GM23338 (cell line): ENCODE data around the gene EGFR. TPM values are rescaled to one million over a fixed set of nuclear protein-coding genes. Genes with fewer than 3 reads are reported as not detected.

Source experiments
- ATAC-seq: fragments of 200-7000 bp; cut with Tn5 transposase; 3 replicates; pipeline ENCODE4 v1.9.1; 2020
- DNase-seq: peaks from one replicate; pipeline ENCODE4 v3.0.0-alpha.2; 2015; ENCODE audit warnings: low spot score
- H2AFZ ChIP-seq: fragments of 200-600 bp; sonication (generic); 2 replicates; pipeline ENCODE4 v1.8.0; 2016; ENCODE audit warnings: antibody characterized with exemption, mild to moderate bottlenecking, moderate library complexity
- H3F3A ChIP-seq: fragments of 200-600 bp; sonication (generic); replicated peaks from 2 replicates; pipeline ENCODE4 v1.8.0; 2017; ENCODE audit warnings: antibody characterized with exemption, mixed run types, low read depth
- H3K27ac ChIP-seq: fragments of 200-600 bp; sonication (generic); 2 replicates; pipeline ENCODE4 v1.6.1; 2016; ENCODE audit warnings: low read depth
- H3K27me3 ChIP-seq: fragments of 200-600 bp; sonication (generic); 2 replicates; pipeline ENCODE4 v1.8.0; 2016; ENCODE audit warnings: mild to moderate bottlenecking, mixed run types, moderate library complexity; ENCODE audit not compliant: insufficient read depth
- H3K36me3 ChIP-seq: fragments of 200-600 bp; sonication (generic); 2 replicates; pipeline ENCODE4 v1.8.0; 2016; ENCODE audit warnings: mild to moderate bottlenecking; ENCODE audit not compliant: insufficient read depth
- H3K4me1 ChIP-seq: fragments of 200-600 bp; sonication (generic); 2 replicates; pipeline ENCODE4 v1.8.0; 2016; ENCODE audit warnings: mild to moderate bottlenecking, moderate library complexity; ENCODE audit not compliant: insufficient read depth
- H3K4me2 ChIP-seq: fragments of 200-600 bp; sonication (generic); 2 replicates; pipeline ENCODE4 v1.7.1; 2017; ENCODE audit warnings: mixed run types
- H3K4me3 ChIP-seq: fragments of 200-600 bp; sonication (generic); 2 replicates; pipeline ENCODE4 v1.6.1; 2016; ENCODE audit warnings: mixed run types
- H3K79me2 ChIP-seq: fragments of 200-600 bp; sonication (generic); replicated peaks from 2 replicates; pipeline ENCODE4 v1.8.0; 2017; ENCODE audit warnings: mild to moderate bottlenecking; ENCODE audit not compliant: insufficient read depth
- H3K9me2 ChIP-seq: fragments of 200-600 bp; sonication (generic); 2 replicates; pipeline ENCODE4 v1.8.0; 2017; ENCODE audit not compliant: insufficient read depth
- H4K20me1 ChIP-seq: fragments of 200-600 bp; sonication (generic); replicated peaks from 2 replicates; pipeline ENCODE4 v1.8.0; 2017; ENCODE audit warnings: mild to moderate bottlenecking; ENCODE audit not compliant: insufficient read depth
- H3K27ac Mint-ChIP-seq: 2 replicates; pipeline ENCODE4 v1.8.0; 2020; ENCODE audit warnings: inconsistent platforms, mild to moderate bottlenecking, moderate library complexity, mixed read lengths
- H3K27me3 Mint-ChIP-seq: 3 replicates; pipeline ENCODE4 v1.8.0; 2022; ENCODE audit warnings: low read depth, mild to moderate bottlenecking, moderate library complexity, mixed read lengths, inconsistent platforms; ENCODE audit not compliant: insufficient read depth, poor library complexity
- H3K36me3 Mint-ChIP-seq: 3 replicates; pipeline ENCODE4 v1.8.0; 2021; ENCODE audit warnings: low read depth, mild to moderate bottlenecking, inconsistent platforms, moderate library complexity, mixed read lengths
- H3K4me1 Mint-ChIP-seq: 3 replicates; pipeline ENCODE4 v1.8.0; 2020; ENCODE audit warnings: mild to moderate bottlenecking, inconsistent platforms, mixed read lengths
- H3K4me3 Mint-ChIP-seq: 3 replicates; pipeline ENCODE4 v1.8.0; 2021; ENCODE audit warnings: moderate library complexity, mild to moderate bottlenecking, inconsistent platforms, mixed read lengths
- H3K9me3 Mint-ChIP-seq: 3 replicates; pipeline ENCODE4 v1.8.0; 2020; ENCODE audit warnings: moderate library complexity, mild to moderate bottlenecking, inconsistent platforms, mixed read lengths
- CREB1 ChIP-seq: fragments of 250-450 bp; sonication (Bioruptor Pico); IDR thresholded peaks from 2 replicates; pipeline ENCODE4 v1.5.0; 2020; ENCODE audit warnings: low read depth, mild to moderate bottlenecking, moderate library complexity
- EZH2 ChIP-seq: fragments of 200-600 bp; sonication (generic); IDR thresholded peaks from one replicate; pipeline ENCODE4 v1.8.0; 2017; ENCODE audit warnings: antibody characterized with exemption, mild to moderate bottlenecking, low read depth; ENCODE audit not compliant: unreplicated experiment
- EZH2phosphoT487 ChIP-seq: fragments of 200-600 bp; sonication (generic); IDR thresholded peaks from one replicate; pipeline ENCODE4 v1.8.1; 2018; ENCODE audit warnings: antibody characterized with exemption; ENCODE audit not compliant: unreplicated experiment
- JUNB ChIP-seq: IDR thresholded peaks from one replicate; pipeline ENCODE4 v1.6.1; 2016; ENCODE audit warnings: antibody characterized with exemption; ENCODE audit not compliant: unreplicated experiment
- POLR2AphosphoS5 ChIP-seq: IDR thresholded peaks from 2 replicates; pipeline ENCODE4 v1.6.1; 2016; ENCODE audit warnings: antibody characterized with exemption, low read depth
- STAT1 ChIP-seq: IDR thresholded peaks from one replicate; pipeline ENCODE4 v1.6.1; 2016; ENCODE audit warnings: antibody characterized with exemption; ENCODE audit not compliant: unreplicated experiment
- ZNF114 ChIP-seq: fragments of 250-450 bp; sonication (Bioruptor Pico); IDR thresholded peaks from 2 replicates; pipeline ENCODE4 v1.5.0; 2020; ENCODE audit warnings: mild to moderate bottlenecking, moderate library complexity
- ZNF331 ChIP-seq: fragments of 250-450 bp; sonication (Bioruptor Pico); IDR thresholded peaks from 2 replicates; pipeline ENCODE4 v1.5.0; 2020; ENCODE audit warnings: low read depth, mild to moderate bottlenecking, moderate library complexity
- polyA plus RNA-seq: library from polyadenylated mRNA; unstranded; fragments of >200 nt; fragmentation: Nextera tagmentation; extraction: Ambion mirVana; gene quantifications from 2 replicates; pipeline ENCODE4 v1.2.1, GENCODE V29; 2016
- total RNA-seq: library from RNA; depleted of rRNA; stranded (reverse); fragments of >200 nt; shearing (Covaris generic); gene quantifications from 2 replicates; pipeline ENCODE4 v1.2.3, GENCODE V29; 2014
- TF ChIP-seq, protein P1 (sequence below): fragments of 250-450 bp; sonication (Bioruptor Pico); IDR thresholded peaks from 2 replicates; pipeline ENCODE4 v1.5.0; 2020; ENCODE audit warnings: mild to moderate bottlenecking, moderate library complexity
- TF ChIP-seq, protein P2 (sequence below): IDR thresholded peaks from one replicate; pipeline ENCODE4 v1.6.1; 2018; ENCODE audit warnings: antibody characterized with exemption; ENCODE audit not compliant: unreplicated experiment
- TF ChIP-seq, protein P3 (sequence below): IDR thresholded peaks from 2 replicates; pipeline ENCODE4 v1.6.1; 2016; ENCODE audit warnings: antibody characterized with exemption
- TF ChIP-seq, protein P4 (sequence below), 2 experiments: fragments of 200-600 bp in 1 of 2; sonication (generic) in 1 of 2; conservative IDR thresholded peaks; 2 replicates each; pipeline versions ENCODE4 v1.5.1 to v1.6.1; 2016 to 2017; ENCODE audit warnings: antibody characterized with exemption in 2 of 2, low read depth in 2 of 2, mild to moderate bottlenecking in 2 of 2, moderate library complexity in 1 of 2

The EGFR gene
- total and polyA plus RNA-seq, 2 experiments from 2014 or later, result 1.5 to 4.5 TPM

DNA sequence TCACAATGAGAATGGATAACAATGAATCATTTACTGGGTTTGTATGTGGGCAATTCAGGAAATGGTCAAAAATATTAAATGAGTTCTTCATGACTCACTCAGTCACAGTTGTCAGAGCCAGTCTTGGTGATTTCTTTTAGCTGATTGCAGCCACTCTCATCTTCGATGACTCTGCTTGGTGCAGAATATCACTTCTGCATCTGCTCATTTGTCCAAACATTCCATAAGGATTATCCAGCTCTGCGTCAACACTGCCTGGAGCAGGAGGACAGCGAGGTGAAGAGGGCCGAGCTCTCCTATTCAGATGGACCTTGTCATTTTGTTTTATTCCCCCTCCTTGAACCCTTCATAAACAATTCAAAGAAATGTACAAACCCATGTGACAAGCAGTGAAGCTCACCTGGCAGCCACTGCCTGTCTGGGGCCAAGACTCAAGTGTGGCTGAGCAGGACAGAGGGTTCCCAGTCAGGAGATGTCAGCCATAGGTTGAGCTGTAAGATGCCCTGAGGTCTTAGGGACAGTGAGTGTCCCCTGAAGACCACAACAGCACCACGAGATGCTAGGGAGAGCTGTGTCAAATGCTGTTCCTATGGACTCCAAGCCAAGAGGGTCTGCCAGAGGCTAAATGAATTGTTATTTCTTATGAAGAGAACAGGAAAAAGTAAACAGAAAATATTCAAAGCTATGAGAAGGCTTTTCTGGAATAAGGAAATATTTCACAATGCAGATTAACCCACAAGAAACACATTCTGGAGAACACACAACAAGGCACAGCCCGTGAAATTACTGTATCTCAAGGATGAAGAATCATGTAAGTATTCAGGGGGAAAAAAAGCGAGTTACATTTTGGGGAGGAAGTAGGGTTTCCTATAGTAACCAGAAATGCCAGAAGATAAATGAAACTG, 33.1 kb upstream of the EGFR start:
- no peak overlapping the region for H3K4me3 ChIP-seq
- H3K36me3 ChIP-seq, result no peaks in the 10 kb centered on the region
- H3K4me2 ChIP-seq, result no peak overlapping the region
- no peaks in the 10 kb centered on the region for H3K4me1 Mint-ChIP-seq
- H3K27ac ChIP-seq, result no peak overlapping the region
- ATAC-seq (no peak), DNase-seq (no peak)
- TF ChIP-seq ZNF331 (CRISPR knock-in tag) (no peak), JUNB (no peak), EZH2 (no peak), POLR2AphosphoS5 (no peak), EZH2phosphoT487 (no peak), STAT1 (no peak), CREB1 (CRISPR knock-in tag) (no peak), ZNF114 (CRISPR knock-in tag) (no peak)
- TF ChIP-seq, protein P1, sequence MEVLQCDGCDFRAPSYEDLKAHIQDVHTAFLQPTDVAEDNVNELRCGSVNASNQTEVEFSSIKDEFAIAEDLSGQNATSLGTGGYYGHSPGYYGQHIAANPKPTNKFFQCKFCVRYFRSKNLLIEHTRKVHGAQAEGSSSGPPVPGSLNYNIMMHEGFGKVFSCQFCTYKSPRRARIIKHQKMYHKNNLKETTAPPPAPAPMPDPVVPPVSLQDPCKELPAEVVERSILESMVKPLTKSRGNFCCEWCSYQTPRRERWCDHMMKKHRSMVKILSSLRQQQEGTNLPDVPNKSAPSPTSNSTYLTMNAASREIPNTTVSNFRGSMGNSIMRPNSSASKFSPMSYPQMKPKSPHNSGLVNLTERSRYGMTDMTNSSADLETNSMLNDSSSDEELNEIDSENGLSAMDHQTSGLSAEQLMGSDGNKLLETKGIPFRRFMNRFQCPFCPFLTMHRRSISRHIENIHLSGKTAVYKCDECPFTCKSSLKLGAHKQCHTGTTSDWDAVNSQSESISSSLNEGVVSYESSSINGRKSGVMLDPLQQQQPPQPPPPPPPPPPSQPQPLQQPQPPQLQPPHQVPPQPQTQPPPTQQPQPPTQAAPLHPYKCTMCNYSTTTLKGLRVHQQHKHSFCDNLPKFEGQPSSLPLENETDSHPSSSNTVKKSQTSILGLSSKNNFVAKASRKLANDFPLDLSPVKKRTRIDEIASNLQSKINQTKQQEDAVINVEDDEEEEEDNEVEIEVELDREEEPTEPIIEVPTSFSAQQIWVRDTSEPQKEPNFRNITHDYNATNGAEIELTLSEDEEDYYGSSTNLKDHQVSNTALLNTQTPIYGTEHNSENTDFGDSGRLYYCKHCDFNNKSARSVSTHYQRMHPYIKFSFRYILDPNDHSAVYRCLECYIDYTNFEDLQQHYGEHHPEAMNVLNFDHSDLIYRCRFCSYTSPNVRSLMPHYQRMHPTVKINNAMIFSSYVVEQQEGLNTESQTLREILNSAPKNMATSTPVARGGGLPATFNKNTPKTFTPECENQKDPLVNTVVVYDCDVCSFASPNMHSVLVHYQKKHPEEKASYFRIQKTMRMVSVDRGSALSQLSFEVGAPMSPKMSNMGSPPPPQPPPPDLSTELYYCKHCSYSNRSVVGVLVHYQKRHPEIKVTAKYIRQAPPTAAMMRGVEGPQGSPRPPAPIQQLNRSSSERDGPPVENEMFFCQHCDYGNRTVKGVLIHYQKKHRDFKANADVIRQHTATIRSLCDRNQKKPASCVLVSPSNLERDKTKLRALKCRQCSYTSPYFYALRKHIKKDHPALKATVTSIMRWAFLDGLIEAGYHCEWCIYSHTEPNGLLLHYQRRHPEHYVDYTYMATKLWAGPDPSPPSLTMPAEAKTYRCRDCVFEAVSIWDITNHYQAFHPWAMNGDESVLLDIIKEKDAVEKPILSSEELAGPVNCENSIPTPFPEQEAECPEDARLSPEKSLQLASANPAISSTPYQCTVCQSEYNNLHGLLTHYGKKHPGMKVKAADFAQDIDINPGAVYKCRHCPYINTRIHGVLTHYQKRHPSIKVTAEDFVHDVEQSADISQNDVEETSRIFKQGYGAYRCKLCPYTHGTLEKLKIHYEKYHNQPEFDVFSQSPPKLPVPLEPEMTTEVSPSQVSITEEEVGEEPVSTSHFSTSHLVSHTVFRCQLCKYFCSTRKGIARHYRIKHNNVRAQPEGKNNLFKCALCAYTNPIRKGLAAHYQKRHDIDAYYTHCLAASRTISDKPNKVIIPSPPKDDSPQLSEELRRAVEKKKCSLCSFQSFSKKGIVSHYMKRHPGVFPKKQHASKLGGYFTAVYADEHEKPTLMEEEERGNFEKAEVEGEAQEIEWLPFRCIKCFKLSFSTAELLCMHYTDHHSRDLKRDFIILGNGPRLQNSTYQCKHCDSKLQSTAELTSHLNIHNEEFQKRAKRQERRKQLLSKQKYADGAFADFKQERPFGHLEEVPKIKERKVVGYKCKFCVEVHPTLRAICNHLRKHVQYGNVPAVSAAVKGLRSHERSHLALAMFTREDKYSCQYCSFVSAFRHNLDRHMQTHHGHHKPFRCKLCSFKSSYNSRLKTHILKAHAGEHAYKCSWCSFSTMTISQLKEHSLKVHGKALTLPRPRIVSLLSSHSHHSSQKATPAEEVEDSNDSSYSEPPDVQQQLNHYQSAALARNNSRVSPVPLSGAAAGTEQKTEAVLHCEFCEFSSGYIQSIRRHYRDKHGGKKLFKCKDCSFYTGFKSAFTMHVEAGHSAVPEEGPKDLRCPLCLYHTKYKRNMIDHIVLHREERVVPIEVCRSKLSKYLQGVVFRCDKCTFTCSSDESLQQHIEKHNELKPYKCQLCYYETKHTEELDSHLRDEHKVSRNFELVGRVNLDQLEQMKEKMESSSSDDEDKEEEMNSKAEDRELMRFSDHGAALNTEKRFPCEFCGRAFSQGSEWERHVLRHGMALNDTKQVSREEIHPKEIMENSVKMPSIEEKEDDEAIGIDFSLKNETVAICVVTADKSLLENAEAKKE (CRISPR knock-in tag), result no peak
- TF ChIP-seq, protein P2, sequence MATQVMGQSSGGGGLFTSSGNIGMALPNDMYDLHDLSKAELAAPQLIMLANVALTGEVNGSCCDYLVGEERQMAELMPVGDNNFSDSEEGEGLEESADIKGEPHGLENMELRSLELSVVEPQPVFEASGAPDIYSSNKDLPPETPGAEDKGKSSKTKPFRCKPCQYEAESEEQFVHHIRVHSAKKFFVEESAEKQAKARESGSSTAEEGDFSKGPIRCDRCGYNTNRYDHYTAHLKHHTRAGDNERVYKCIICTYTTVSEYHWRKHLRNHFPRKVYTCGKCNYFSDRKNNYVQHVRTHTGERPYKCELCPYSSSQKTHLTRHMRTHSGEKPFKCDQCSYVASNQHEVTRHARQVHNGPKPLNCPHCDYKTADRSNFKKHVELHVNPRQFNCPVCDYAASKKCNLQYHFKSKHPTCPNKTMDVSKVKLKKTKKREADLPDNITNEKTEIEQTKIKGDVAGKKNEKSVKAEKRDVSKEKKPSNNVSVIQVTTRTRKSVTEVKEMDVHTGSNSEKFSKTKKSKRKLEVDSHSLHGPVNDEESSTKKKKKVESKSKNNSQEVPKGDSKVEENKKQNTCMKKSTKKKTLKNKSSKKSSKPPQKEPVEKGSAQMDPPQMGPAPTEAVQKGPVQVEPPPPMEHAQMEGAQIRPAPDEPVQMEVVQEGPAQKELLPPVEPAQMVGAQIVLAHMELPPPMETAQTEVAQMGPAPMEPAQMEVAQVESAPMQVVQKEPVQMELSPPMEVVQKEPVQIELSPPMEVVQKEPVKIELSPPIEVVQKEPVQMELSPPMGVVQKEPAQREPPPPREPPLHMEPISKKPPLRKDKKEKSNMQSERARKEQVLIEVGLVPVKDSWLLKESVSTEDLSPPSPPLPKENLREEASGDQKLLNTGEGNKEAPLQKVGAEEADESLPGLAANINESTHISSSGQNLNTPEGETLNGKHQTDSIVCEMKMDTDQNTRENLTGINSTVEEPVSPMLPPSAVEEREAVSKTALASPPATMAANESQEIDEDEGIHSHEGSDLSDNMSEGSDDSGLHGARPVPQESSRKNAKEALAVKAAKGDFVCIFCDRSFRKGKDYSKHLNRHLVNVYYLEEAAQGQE, result no peak
- TF ChIP-seq, protein P3, sequence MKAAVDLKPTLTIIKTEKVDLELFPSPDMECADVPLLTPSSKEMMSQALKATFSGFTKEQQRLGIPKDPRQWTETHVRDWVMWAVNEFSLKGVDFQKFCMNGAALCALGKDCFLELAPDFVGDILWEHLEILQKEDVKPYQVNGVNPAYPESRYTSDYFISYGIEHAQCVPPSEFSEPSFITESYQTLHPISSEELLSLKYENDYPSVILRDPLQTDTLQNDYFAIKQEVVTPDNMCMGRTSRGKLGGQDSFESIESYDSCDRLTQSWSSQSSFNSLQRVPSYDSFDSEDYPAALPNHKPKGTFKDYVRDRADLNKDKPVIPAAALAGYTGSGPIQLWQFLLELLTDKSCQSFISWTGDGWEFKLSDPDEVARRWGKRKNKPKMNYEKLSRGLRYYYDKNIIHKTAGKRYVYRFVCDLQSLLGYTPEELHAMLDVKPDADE, result no peak
- TF ChIP-seq, protein P4, sequence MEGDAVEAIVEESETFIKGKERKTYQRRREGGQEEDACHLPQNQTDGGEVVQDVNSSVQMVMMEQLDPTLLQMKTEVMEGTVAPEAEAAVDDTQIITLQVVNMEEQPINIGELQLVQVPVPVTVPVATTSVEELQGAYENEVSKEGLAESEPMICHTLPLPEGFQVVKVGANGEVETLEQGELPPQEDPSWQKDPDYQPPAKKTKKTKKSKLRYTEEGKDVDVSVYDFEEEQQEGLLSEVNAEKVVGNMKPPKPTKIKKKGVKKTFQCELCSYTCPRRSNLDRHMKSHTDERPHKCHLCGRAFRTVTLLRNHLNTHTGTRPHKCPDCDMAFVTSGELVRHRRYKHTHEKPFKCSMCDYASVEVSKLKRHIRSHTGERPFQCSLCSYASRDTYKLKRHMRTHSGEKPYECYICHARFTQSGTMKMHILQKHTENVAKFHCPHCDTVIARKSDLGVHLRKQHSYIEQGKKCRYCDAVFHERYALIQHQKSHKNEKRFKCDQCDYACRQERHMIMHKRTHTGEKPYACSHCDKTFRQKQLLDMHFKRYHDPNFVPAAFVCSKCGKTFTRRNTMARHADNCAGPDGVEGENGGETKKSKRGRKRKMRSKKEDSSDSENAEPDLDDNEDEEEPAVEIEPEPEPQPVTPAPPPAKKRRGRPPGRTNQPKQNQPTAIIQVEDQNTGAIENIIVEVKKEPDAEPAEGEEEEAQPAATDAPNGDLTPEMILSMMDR (conservative IDR thresholded peaks at IDR 0.05; ENCODE audit: low read depth in 2 of 2), result no peak
- H3F3A ChIP-seq, result no peaks in the 10 kb centered on the region
- no peak overlapping the region for H3K27ac Mint-ChIP-seq
- H4K20me1 ChIP-seq, result no peaks in the 10 kb centered on the region
- H3K9me3 Mint-ChIP-seq, result no peaks in the 10 kb centered on the region
- no peaks in the 10 kb centered on the region for H3K79me2 ChIP-seq
- H3K27me3 Mint-ChIP-seq, result no peaks in the 10 kb centered on the region
- H3K4me1 ChIP-seq, result no peaks in the 10 kb centered on the region
- no peak overlapping the region for H3K4me3 Mint-ChIP-seq
- H3K9me2 ChIP-seq, result peaks cover 3% of the 10 kb centered on the region; the same call in 1 of the 2 replicates
- H3K36me3 Mint-ChIP-seq, result no peaks in the 10 kb centered on the region
- no peaks in the 10 kb centered on the region for H3K27me3 ChIP-seq
- no peak overlapping the region for H2AFZ ChIP-seq
